HG02798 (cell line): ENCODE data around the gene C10orf67.

Experiments
- ATAC-seq: cut with Tn5 transposase; IDR thresholded peaks from one replicate; pipeline ENCODE4 v1.9.1; 2021; ENCODE audit warnings: mild to moderate bottlenecking; ENCODE audit not compliant: unreplicated experiment, poor library complexity

Gene C10orf67

DNA sequence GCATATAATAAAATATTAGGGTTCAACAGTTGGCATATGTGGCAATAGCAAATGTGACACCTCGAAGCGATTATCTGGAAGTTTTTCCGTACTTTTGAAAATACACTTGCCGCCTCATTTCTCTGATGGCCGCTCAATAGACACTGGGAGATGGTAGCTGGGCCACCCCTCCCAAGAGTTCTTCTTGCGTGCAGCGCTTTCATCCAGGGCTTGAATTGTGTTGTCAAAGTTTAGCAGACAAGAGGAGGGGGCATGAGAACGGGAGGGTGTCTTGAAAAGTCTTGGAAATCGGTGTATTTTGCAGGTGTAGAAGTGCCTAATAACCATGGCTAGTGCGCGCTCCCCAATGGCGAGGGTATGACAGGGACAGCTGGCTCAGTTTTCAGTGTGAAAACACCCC is 144.0 kb downstream of the C10orf67 start:
- no peak for ATAC-seq

DNA sequence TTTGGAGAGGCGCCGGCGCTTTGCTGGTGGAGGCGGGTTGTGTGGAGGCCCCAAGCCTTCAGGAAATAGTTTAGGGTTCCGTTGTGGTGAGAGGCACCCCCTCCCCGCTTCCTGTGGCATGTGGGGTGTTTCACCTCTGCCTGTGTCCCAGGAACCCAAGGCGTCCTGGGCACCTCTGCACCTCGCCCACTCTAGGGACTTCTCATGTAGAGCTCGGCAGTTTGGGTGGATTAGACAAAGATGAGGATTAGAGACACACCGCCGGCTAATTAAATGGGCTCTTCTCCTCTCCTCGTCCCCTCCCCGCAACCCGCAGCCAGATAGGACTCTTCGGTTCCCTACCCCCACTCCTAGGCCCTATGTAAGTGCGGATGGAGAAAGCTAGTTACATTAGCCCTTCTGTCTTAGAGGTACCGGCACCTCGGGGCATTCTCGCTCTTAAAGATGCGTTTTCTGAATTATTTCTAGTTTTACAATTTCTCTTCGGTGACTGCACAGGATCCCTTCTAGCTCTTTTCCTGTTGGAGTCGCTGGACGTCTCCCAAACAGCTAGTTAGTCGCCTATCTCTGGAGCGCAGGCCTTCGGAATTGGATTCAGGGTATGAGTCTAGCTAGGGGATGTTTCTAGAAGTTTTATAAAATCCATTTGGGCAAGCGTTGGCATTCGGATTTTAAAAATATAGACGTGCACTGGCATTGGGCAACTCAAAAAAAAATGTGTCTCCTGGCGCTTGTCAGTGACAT is 144.7 kb downstream of the C10orf67 start:
- ATAC-seq, result no peak

DNA sequence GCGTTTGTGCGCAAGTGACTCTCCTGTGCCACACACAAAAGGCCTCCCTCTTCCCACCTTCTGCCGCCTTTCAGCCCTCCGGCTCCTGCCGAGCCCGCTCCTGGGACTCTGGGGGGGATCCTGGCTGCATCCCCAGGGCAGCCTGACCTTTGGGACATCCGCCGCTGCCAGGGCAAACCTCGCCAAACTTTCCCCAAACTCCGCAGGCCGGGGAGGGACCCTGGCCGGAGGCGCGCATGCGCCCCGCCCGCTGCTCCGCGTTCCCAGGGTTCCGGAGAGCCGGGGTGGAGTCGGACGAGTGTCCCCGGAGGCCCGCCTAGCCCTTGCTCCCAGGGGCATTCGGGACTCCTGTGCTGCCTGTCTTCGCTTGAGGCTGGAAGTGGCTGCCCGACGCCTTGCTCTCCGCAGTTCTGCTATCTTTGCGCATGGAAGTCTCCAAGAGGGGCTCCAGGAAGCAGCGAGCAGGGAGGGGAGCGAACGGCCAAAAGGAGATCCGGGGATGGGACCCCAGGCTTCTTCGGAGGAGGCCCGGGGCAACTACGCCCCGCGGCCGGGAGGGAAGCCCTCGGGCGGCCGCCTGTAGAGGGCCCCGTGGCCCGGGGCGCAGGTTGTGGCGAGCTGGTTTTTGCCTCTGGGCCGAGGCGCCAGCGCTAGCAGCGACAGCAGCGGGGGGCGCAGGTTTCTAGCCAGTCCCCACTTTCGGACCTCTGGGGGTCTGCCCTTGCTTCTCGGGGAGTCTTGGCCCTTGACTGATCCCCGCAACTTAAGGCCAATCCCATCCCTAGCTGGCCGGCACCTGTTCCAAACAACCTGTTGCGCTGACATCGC is 145.4 kb downstream of the C10orf67 start:
- no peak for ATAC-seq

DNA sequence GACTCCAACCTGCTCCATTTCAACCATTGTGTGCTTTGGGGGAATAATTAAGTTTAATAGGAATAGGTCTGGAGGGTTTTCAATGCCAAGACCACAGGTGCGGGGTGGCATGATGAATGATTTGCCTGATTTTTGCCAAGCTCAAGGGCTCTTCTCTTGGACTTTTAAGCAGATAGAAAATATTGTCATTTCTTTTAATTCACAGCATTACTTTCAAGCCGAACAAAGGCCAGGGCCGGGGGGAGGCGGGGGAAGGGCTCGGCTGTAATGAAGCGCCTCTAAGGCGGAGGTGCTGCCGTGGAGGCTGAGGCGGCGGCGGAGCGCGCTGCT is 146.0 kb downstream of the C10orf67 start:
- no peak for ATAC-seq

DNA sequence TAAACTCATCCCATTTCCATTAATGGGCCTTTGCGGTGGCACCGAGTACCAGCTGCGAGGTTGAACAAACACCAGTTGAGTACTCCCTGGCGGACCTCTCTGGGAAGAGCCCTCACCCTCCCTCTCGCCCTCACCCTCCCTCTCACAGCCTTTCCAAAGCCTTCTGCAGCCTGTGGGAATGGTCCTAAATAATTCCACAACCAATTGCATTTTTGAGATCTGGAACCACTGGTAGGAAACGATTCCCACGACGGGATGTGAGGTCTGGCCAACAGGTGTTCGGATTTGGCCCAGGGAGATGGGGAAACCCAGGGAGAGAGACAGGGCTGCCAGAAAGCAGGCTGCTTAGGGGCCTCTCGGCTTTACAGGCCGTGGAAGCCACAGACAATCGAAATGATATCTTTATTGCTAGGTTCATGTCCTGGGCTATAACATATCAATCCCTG is 147.2 kb downstream of the C10orf67 start:
- ATAC-seq, result no peak

DNA sequence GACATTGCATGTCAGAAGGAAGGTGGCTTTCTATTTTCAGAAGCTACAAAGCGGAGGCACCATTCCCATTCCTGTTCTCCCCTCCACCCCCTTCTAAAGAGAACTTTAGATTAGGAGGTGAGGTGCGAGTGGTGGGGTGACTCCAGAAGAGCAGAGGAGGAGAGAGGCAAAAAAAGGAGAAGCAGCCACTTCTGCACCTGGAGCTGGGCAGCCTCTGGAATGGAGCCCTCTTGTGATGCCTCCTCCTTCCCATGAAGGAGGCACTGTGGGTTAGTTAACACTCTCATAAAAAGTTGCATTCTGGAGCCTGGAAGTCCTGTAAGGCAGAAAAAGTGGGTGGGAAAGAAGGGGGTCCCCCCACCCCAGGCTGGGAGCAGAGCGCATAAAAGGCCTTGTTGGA is 147.7 kb downstream of the C10orf67 start:
- no peak for ATAC-seq

DNA sequence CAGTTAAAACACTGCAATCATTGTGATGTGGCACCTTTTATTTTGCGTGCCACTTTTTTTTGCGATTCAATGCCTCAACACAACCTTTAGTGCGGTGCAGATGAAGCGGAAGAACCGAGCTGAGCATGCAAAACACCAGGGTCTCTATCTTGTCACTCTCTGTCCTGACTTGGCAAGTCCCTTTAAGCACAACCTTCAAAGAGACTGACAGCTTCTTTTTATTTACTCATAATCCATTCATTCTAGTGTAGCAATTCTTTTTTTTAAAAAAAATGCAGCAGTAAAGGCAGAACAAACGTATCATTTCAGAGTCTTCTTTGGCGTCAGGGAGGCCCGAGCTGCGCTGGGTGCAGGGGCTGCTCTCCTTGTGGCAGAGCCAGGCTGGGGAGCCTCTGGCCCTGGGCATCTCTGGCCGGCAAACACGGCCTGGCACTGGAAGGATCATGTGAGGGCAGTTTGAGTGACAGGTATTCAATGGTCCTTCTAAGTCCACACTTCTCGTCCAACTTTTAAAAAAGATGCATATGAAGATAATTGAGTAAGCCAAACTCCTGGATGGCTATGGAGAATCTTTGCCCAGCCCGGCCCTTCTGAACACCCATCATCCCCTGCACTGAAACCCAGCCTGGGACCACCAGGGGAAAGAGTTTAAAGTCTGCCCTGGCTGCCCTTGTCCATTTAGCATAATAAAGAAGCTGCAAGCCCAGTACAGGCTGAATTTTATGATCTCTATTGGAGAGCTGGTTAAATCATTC is 148.6 kb downstream of the C10orf67 start:
- no peak for ATAC-seq

DNA sequence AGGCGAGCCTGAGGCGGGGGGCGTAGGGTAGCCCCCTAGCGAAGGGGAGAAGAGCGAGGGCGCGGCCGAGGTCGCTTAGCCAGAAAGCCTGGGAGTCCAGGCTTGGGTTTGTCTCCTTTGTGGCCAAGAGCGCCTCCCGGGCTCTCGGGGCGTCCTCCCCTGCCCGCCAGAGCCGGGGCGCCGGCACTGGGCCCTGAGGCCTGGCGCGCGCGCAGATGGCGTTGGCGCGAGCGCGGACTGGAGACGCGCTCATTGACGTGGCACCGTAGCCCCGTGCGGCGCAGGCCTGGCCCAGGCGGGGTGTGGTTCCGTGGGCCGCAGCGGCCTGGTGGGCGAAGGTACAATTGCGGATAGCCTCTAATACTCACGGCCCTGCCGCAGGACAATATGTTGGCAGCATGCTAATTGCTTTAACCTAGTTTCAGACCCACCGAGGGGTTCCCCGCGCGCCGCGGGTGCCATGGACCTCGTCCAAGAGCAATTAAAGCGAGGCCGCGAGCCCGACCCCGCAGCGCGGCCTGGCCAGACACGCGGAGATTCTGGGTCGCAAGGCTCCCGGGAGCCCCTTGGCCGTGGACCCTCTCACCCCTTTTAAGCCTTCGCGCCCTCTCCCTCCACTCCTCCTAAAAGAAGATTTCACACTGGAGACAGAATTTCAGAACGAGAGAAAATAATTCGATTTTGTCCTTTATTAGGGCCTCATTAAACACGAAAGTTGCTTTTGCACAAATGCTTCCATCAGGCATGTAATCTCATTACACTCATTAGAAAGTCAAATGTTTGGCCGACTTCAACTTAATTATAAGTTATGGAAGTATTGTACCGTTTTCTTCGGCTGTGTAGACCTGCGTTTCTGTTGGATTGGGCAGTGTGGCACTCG is 149.4 kb downstream of the C10orf67 start:
- ATAC-seq, result no peak

DNA sequence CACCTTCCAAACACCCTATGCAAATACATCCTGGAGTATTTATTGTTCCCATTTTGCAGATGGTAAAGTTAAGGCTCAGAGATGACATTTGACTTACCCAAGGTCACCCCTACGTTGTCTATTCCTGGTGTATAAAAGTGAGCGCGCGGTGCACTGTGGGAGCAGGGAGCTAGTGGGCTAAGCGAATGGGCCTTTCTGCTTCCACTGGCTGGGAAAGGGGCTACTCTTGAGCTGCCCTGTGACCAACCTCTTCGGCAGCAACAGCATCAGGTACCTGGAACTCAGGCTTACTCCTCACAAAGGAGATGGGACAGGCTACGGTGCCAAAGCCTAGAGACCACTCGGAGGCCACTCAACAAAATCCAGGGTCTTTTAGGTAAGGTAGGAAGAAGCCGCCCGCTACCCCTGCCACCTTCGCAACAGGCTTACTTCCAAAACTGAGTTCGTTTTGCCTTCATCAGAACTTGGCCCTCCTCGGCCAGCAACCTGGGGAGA is 150.1 kb downstream of the C10orf67 start:
- ATAC-seq, result no peak

DNA sequence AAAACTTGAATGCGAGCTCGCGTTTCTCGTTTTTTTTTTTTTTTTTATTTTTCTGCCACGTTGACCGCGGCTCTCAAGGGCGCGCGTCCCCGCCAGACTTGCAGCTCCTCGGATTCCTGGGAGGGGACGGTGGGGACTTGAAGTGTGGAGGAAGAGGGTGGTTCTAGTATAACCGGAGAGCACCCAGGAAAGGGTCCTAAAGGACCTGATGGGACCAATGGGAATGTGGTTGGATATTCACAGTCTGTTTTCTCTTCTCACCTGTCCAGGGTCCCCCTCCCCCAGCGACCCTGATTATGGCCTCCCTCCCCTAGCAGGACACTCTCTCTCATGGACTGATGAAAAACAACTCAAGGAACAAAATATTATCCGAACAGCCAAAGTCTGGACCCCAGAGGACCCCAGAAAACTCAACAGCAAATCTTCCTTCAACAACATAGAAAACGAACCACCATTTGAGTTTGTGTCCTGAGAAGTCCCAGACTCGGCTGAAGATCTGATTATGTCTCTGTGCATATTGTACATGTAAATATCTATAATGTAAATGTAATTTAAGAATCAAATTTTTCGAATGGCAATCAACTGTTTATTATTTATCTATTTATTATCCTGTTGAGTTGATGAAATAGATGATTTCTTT is 151.0 kb downstream of the C10orf67 start:
- ATAC-seq, result no peak

DNA sequence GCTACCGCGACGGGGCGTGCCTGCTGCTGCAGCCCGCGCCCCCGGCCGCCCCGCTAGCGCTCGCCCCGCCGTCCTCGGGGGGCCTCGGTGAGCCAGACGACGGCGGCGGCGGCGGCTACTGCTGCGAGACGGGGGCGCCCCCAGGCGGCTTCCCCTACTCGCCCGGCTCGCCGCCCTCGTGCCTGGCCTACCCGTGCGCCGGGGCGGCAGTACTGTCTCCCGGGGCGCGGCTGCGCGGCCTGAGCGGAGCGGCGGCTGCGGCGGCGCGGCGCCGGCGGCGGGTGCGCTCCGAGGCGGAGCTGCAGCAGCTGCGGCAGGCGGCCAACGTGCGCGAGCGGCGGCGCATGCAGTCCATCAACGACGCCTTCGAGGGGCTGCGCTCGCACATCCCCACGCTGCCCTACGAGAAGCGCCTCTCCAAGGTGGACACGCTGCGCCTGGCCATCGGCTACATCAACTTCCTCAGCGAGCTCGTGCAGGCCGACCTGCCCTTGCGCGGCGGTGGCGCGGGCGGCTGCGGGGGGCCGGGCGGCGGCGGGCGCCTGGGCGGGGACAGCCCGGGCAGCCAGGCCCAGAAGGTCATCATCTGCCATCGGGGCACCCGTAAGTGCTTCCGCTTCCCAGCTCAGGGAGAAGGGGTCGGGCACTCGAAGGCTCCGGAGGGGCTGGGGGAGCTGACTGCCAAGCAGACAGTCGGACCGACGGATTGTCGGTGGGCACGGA is 151.7 kb downstream of the C10orf67 start:
- no peak for ATAC-seq

DNA sequence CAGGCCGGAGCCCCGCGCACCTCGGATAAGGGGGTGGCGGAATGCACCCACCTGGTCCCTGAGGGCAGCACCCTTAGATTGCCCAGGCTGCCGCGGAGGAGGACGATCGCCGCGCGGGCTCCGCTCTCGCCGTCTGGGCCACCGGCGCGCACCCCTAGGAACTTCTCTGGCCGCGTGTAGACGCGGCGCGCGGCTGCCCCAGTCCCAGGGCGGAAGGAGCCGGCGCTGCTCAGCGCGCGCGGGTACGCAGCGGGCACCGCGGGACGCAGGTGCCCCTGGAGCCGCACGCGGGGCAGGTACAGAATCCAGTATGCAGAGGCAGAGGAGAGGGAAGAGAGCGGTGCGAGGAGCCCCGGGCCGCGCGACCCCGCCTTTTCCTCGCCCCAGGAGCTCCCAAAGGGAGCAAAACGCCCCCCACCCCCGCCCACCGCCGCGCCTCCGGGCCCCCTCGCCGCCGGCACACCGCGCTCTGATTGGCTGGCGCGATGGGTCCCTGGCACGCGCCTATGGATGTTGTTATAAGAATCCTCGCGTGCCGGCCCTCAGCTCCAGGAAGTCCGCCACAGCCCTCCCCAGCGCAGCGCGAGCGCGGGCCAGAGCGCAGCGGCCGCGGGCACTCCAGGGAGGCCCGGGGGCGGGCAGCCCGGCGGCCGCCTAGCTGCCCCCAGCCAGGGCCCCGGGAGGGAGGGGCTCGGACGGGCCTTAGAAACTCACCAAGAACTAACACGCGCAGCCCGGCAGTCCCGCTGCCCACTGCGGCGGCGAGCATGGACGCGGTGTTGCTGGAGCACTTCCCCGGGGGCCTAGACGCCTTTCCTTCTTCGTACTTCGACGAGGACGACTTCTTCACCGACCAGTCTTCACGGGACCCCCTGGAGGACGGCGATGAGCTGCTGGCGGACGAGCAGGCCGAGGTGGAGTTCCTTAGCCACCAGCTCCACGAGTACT is 152.6 kb downstream of the C10orf67 start, which contains the start of gene PTF1A:
TSS of gene PTF1A (plus strand) at position 549 of the 948 bp plus-strand sequence. CDS start at position 768, 219 bp downstream.
- no peak for ATAC-seq

DNA sequence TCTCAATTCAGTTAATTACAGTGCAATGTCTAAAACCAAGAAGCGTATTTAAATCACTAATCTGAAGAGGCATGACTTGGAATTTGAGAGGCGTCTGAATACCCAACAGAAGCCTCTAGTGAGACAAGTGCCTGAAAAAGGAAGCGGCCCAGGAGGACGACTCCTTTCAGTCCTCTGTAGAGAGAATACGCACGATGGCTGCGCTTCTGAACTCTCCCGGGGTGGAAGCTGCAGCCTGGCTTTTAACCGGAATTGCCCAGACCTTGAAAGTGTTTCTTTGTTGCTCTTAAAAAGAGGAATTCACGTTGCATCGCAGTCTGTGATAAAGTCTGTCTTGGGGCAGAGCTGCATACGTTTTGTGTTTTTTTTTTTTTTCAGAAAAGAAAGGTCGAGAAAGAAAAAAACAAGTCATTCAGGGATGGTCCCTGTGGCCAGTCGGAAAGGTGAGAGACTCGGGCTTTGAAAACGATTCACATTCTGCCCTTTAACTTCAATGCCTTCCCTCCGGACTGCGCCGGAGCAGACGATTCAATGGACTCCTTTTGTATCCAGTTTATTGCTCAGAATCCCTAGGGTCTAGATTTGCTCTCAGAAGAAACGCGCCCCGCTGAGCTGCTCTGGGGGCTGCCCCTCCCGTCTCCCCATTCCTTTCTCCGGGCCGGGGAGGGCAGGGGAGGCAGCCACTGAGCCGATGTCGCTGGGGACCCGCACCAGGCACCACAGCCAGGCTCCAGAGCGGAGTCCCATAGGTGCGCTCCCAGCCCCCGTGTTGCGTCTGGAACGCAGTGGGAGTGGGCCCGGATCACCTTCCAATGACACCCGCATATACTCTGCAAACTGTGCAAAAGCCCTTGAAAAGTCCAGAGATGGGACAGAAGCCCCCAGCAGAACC is 153.5 kb downstream of the C10orf67 start:
- ATAC-seq, result no peak

DNA sequence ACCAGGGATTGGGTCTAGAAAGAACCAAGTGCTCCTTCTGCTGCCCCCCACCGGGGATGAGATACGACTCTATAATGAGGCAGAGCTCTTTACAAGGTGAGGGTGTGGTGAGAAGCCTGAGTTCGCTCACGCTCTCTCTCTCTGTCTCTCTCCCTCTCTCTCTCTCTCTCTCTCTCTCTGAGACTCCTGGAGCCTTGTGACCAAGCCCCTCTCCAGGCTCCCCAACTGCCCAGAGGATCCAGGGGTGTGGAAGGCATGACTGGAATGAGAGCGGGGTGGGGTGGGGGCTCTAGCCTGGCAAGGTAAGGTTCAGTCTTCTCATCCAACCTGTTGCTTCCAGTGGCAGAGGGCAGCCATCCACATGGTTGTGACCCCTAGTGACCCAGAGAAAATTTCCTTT is 155.6 kb downstream of the C10orf67 start:
- no peak for ATAC-seq

DNA sequence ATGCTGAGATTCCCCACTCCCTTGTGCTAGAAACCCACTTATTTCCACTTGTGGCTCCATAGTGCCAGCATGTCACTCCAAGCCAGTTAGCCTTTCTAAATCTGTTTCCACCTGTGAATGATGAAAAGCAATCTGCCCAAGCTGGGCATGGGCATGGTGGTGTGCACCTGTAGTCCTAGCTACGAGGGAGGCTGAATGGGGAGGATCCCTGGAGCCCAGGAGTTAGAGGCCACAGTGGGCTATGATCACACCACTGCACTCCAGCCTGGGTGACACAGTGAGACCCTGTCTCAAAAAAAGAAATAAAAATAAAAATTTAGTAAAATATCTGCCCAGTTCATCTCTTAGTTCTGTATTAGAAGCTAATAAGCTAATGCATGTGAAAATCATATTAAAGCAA is 157.4 kb downstream of the C10orf67 start:
- ATAC-seq, result no peak

DNA sequence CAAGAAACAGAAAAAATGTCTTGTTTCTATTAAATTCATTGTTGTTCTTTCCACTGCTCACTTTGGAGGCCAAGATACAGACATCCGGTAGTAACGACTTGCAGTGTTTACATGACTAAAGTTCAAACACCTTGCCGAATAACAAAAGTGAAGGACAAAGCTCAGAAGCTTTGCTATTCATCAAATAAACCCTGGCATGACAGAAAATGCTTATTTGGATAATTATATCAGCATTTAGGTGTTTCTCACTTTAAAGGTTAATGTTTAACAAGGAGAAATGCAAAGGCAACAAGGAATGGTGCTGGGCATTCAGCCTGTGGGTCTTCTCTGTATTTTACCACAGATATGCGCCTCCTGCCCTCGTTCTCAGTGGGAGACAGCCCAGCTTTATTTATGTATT is 157.9 kb downstream of the C10orf67 start:
- ATAC-seq, result no peak

DNA sequence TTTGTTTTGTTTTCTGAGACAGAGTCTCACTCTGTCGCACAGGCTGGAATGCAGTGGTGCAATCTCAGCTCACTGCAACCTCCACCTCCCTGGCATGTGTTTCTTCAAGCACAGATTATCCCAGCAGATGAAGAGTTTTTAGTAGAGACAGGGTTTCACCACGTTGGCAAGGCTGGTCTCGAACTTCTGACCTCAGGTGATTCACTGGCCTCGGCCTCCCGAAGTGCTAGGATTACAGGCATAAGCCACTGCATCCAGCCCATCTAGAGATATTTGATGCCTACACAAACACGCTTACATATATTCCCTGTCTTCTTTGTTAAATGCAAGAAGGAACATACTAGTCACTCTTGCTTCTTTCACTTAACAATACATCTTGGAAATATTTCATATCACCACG is 158.4 kb downstream of the C10orf67 start:
- no peak for ATAC-seq
